A549 (cell line): ENCODE measurements around the gene NEURL1.

ENCODE experiments used
- CEBPB ChIP-seq, 2 experiments: fragments of >200 bp in 1 of 2; sonication (Bioruptor Twin) in 1 of 2; formaldehyde crosslinking in 1 of 2; IDR thresholded peaks; 2 replicates each; pipeline ENCODE4 v1.6.1; 2012 to 2016
- ESRRA ChIP-seq: fragments of 150-350 bp; IDR thresholded peaks from 2 replicates; pipeline ENCODE4 v1.6.1; 2014; ENCODE audit warnings: mild to moderate bottlenecking, low read length, borderline replicate concordance
- FOXS1 ChIP-seq: fragments of 250-450 bp; sonication (Bioruptor Pico); IDR thresholded peaks from 2 replicates; pipeline ENCODE4 v1.5.0; 2020; ENCODE audit warnings: mild to moderate bottlenecking, moderate library complexity
- MYC ChIP-seq: IDR thresholded peaks from 2 replicates; pipeline ENCODE4 v1.6.1; 2012; ENCODE audit warnings: mild to moderate bottlenecking, inconsistent platforms, low read length, improper control_type of control experiment, borderline replicate concordance
- NFE2L2 ChIP-seq: fragments of 150-350 bp; conservative IDR thresholded peaks from 2 replicates; pipeline ENCODE4 v1.6.1; 2014; ENCODE audit warnings: low read length
- PHF8 ChIP-seq: fragments of 200-600 bp; sonication (generic); IDR thresholded peaks from 2 replicates; pipeline ENCODE4 v1.6.1; 2016; ENCODE audit warnings: low read depth, mild to moderate bottlenecking, antibody characterized with exemption, moderate library complexity, borderline replicate concordance
- POLR2A ChIP-seq: IDR thresholded peaks from 2 replicates; pipeline ENCODE4 v1.6.1; 2012; ENCODE audit warnings: mild to moderate bottlenecking, low read length
- RAD21 ChIP-seq, 2 experiments: fragments of >200 bp in 1 of 2; sonication (Bioruptor Twin) in 1 of 2; formaldehyde crosslinking in 1 of 2; IDR thresholded peaks in 1 of 2; conservative IDR thresholded peaks in 1 of 2; 2 replicates in 1 of 2; 3 replicates in 1 of 2; pipeline ENCODE4 v1.6.1; 2012 to 2018; ENCODE audit warnings: inconsistent platforms in 1 of 2
- RFX5 ChIP-seq: fragments of 450-650 bp; IDR thresholded peaks from 2 replicates; pipeline ENCODE4 v1.7.1; 2014; ENCODE audit warnings: antibody characterized with exemption, mild to moderate bottlenecking, moderate library complexity
- TF ChIP-seq, protein P1 (sequence below): fragments of >200 bp; sonication (Bioruptor Twin); formaldehyde crosslinking; IDR thresholded peaks from 3 replicates; pipeline ENCODE4 v1.5.1; 2016
- TF ChIP-seq, protein P2 (sequence below): fragments of 450-650 bp; IDR thresholded peaks from 2 replicates; pipeline ENCODE4 v1.6.1; 2014; ENCODE audit warnings: antibody characterized with exemption
- TF ChIP-seq, protein P3 (sequence below): fragments of 250-450 bp; sonication (Bioruptor Pico); IDR thresholded peaks from 2 replicates; pipeline ENCODE4 v1.5.0; 2020; ENCODE audit warnings: low read depth, mild to moderate bottlenecking, moderate library complexity
- TF ChIP-seq, protein P4 (sequence below): IDR thresholded peaks from 2 replicates; pipeline ENCODE4 v1.6.1; 2012

DNA sequence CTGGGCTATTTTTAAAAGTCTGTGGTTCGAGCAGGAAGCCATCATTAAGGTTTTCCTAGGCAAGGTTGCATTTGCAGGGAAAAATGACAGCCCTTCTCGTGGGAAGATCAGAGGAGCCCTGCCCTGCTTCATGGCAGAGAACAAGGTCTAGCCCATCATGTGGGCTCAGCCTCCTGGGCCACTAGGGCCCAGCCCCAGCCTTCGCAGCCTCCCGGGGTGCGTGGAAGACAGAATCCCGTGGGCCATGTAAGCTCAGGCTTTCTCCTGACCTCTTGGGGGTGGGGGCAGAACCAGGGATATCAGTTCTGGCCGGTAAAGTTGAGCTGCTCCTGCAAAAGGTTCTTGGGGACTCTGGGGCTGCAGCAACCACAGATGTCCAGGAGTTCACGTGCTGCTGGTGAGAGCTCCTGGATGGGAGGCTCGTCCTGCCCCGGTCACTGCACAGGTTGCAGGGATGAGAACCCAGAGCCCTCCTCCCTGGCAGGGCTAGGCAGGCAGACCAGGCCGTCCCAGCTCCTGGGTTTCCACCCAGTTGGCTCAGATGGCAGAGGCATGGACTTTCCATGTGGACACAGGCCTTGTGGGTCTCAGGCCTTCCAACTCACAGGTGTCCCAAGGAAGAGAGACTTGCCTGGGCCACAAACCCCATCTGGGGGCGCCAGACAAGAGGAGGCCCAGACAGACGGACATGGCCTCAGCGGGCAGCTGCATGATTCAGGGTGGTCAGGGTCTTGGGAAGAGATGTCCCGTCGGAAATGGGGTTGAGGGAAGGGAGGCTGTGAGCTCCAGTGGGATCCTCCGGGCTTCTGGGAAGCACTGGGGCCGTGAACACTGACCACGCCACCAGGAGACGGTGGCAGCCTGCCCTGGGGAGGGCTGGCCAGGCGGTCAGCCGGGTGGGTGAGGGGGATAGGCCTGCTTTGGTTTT, 126.2 kb downstream of the NEURL1 start:
- TF ChIP-seq, protein P1, sequence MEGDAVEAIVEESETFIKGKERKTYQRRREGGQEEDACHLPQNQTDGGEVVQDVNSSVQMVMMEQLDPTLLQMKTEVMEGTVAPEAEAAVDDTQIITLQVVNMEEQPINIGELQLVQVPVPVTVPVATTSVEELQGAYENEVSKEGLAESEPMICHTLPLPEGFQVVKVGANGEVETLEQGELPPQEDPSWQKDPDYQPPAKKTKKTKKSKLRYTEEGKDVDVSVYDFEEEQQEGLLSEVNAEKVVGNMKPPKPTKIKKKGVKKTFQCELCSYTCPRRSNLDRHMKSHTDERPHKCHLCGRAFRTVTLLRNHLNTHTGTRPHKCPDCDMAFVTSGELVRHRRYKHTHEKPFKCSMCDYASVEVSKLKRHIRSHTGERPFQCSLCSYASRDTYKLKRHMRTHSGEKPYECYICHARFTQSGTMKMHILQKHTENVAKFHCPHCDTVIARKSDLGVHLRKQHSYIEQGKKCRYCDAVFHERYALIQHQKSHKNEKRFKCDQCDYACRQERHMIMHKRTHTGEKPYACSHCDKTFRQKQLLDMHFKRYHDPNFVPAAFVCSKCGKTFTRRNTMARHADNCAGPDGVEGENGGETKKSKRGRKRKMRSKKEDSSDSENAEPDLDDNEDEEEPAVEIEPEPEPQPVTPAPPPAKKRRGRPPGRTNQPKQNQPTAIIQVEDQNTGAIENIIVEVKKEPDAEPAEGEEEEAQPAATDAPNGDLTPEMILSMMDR = no peak
- TF ChIP-seq ESRRA (no peak), FOXS1 (CRISPR knock-in tag) (no peak), MYC (no peak), CEBPB (IDR thresholded peaks at IDR 0.05) (no peak), POLR2A (no peak), RFX5 (no peak), PHF8 (no peak), RAD21 (conservative IDR thresholded peaks at IDR 0.05 in 1 of 2, IDR thresholded peaks at IDR 0.05 in 1 of 2) (no peak), NFE2L2 (no peak)
- TF ChIP-seq, protein P2, sequence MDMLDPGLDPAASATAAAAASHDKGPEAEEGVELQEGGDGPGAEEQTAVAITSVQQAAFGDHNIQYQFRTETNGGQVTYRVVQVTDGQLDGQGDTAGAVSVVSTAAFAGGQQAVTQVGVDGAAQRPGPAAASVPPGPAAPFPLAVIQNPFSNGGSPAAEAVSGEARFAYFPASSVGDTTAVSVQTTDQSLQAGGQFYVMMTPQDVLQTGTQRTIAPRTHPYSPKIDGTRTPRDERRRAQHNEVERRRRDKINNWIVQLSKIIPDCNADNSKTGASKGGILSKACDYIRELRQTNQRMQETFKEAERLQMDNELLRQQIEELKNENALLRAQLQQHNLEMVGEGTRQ = no peak
- TF ChIP-seq, protein P3, sequence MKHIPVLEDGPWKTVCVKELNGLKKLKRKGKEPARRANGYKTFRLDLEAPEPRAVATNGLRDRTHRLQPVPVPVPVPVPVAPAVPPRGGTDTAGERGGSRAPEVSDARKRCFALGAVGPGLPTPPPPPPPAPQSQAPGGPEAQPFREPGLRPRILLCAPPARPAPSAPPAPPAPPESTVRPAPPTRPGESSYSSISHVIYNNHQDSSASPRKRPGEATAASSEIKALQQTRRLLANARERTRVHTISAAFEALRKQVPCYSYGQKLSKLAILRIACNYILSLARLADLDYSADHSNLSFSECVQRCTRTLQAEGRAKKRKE (CRISPR knock-in tag) = no peak
- TF ChIP-seq, protein P4, sequence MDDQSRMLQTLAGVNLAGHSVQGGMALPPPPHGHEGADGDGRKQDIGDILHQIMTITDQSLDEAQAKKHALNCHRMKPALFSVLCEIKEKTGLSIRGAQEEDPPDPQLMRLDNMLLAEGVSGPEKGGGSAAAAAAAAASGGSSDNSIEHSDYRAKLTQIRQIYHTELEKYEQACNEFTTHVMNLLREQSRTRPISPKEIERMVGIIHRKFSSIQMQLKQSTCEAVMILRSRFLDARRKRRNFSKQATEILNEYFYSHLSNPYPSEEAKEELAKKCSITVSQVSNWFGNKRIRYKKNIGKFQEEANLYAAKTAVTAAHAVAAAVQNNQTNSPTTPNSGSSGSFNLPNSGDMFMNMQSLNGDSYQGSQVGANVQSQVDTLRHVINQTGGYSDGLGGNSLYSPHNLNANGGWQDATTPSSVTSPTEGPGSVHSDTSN = no peak
